KG1 (cell line): ENCODE measurements around the gene KCNA5.

ENCODE experiments used
- DNase-seq: peaks from one replicate; lab custom pipeline; 2025; lab: John Stamatoyannopoulos, UW

Gene KCNA5

GRCh38 chr12:5027046-5027821 is 16.4 kb upstream of the KCNA5 start:
- DNase-seq = no peak

- no peak for DNase-seq
Measured at GRCh38 chr12:5030066-5030465, 13.6 kb upstream of the KCNA5 start.

- DNase-seq = no peak
Measured at GRCh38 chr12:5031242-5031641, 12.4 kb upstream of the KCNA5 start.

- no peak for DNase-seq
Measured at GRCh38 chr12:5031958-5032357, 11.7 kb upstream of the KCNA5 start.

GRCh38 chr12:5032821-5033220 is 10.9 kb upstream of the KCNA5 start:
- DNase-seq = no peak

GRCh38 chr12:5033883-5034282 is 9.8 kb upstream of the KCNA5 start:
- no peak for DNase-seq

- DNase-seq = no peak
Measured at GRCh38 chr12:5034603-5035002, 9.1 kb upstream of the KCNA5 start.

GRCh38 chr12:5035618-5036017 is 8.1 kb upstream of the KCNA5 start:
- no peak for DNase-seq

- no peak for DNase-seq
Measured at GRCh38 chr12:5036031-5036430, 7.6 kb upstream of the KCNA5 start.

- DNase-seq = no peak
Measured at GRCh38 chr12:5037795-5038357, 5.8 kb upstream of the KCNA5 start.

- no peak for DNase-seq
Measured at GRCh38 chr12:5038781-5039311, 4.8 kb upstream of the KCNA5 start.

GRCh38 chr12:5039815-5040214 is 3.9 kb upstream of the KCNA5 start:
- DNase-seq = no peak

- no peak for DNase-seq
Measured at GRCh38 chr12:5040368-5040767, 3.3 kb upstream of the KCNA5 start.

GRCh38 chr12:5044420-5045295 is 979 bp downstream of the KCNA5 start:
- no peak for DNase-seq

- no peak for DNase-seq
Measured at GRCh38 chr12:5047094-5047493, 3.4 kb downstream of the KCNA5 start.

GRCh38 chr12:5047729-5048128 is 4.0 kb downstream of the KCNA5 start:
- no peak for DNase-seq

GRCh38 chr12:5050542-5050941 is 6.9 kb downstream of the KCNA5 start:
- DNase-seq = no peak

GRCh38 chr12:5051334-5051733 is 7.7 kb downstream of the KCNA5 start:
- no peak for DNase-seq

- no peak for DNase-seq
Measured at GRCh38 chr12:5051913-5052312, 8.2 kb downstream of the KCNA5 start.

GRCh38 chr12:5052348-5052747 is 8.7 kb downstream of the KCNA5 start:
- DNase-seq = no peak

- DNase-seq = no peak
Measured at GRCh38 chr12:5059358-5059757, 15.7 kb downstream of the KCNA5 start.

GRCh38 chr12:5060958-5061357 is 17.3 kb downstream of the KCNA5 start:
- no peak for DNase-seq

- DNase-seq = no peak
Measured at GRCh38 chr12:5063149-5063548, 19.5 kb downstream of the KCNA5 start.
